Myocyte (in vitro differentiated cells): Measurements from ENCODE around the gene ARRDC5. TPM values are rescaled to one million over a fixed set of nuclear protein-coding genes. Genes with fewer than 3 reads are reported as not detected.

Source experiments
- microRNA-seq: library from miRNA; unstranded; fragments of <30 nt; microRNA quantifications from one replicate; pipeline ENCODE4, GENCODE V29; 2016
- total RNA-seq: library from RNA; depleted of rRNA; stranded (reverse); fragments of >200 nt; gene quantifications from 2 replicates; pipeline ENCODE4 v1.2.3, GENCODE V29; 2014

ARRDC5 gene
- total RNA-seq, 1 donor from 2014 or later: not detected

Small RNA genes within 50 kb of the gene (microRNA-seq; reads per million reads assigned to microRNA genes)
- gene MIR4747: 0.81 reads per million

Other genes starting within 250 kb of the ARRDC5 start
- 64.6 and 65.2 TPM in 2 replicates for gene MYDGF, start 232.6 kb downstream of the ARRDC5 start, total RNA-seq
- 44.7 and 49.4 TPM in 2 replicates for gene DPP9, start 179.1 kb downstream of the ARRDC5 start, total RNA-seq
- gene FEM1A, start 111.2 kb downstream of the ARRDC5 start, total RNA-seq: 42.1 and 46.4 TPM in 2 replicates
- gene TICAM1, start 71.2 kb downstream of the ARRDC5 start, total RNA-seq: 4.4 and 4.6 TPM in 2 replicates
- gene PLIN3, start 35.2 kb downstream of the ARRDC5 start, total RNA-seq: 439 and 463 TPM in 2 replicates
- 23.3 and 33.5 TPM in 2 replicates for gene UHRF1, start 6.6 kb upstream of the ARRDC5 start, total RNA-seq
- 25.8 and 41.9 TPM in 2 replicates for gene KDM4B, start 66.2 kb upstream of the ARRDC5 start, total RNA-seq